T-helper 9 cell (primary cell): Measurements from ENCODE around the gene IRF2.

Experiments used
- DNase-seq: peaks from one replicate; pipeline ENCODE4 v3.0.0-alpha.2; 2020

The IRF2 gene

GRCh38 chr4:184450045-184450444 lies 24.3 kb downstream of the IRF2 start:
- no peak for DNase-seq

- DNase-seq = no peak
Measured at GRCh38 chr4:184448821-184449220, 25.5 kb downstream of the IRF2 start.

DNA sequence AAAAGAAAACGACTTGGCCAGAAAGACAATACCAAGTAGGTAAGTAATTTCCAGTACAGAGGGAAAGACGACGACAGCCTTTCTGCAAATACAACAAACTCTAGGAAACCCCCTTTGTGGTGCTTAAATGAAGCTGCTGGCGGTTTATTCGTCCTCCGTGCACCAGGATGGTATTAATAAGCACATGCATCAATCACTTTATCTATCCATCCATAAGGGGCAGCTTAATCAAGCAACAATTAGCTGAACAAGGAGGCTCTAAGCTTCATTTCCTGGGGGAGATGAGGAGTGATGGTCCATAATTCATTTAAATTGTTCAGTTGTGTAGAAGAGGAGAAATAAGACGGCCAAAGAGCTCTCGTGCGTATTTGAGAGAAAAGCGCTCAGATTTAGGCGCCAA lies 26.2 kb downstream of the IRF2 start:
- no peak for DNase-seq

DNA sequence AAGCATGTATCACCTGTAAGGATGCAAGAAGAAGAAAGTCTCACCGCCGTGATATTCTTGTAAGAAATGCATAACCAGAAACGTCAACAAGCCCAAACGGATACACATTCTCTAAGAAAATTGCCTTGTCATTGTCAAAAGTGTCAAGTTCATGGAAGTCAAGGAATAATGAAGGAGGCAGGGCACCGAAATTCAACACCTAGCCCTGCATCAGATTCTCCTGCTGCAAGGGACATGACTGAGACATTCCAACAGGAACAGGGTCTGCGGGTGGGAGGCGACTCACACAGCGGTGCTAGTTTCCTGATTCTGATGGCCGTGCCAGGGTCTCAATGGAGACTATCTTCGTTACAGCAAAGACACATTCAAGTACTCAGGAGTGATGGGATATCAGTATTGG lies 26.7 kb downstream of the IRF2 start:
- DNase-seq = no peak

DNA sequence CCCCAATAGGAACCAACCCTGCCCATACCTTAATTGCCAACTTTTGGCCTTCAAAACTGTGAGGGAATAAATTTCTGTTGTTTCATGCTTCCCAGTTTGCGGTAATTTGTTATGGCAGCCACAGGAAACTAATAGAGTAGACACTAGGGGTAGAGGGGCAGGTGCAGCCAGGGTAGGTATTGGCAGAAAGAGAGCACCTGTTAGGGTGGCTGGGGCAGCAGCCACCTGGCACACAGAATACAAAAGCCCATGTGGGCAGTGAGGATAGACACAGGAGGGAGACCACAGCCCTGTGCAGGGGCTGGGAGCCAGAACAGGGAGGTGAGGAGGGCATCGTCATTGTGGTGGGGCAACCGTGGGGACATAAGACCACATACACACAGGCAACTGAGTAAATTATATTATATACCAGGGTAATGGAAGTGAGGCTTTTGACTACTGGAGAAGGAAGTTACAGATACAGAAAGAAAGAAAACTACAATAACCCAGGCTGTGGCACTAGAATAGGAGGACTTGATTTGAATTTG lies 28.2 kb downstream of the IRF2 start:
- no peak for DNase-seq

DNA sequence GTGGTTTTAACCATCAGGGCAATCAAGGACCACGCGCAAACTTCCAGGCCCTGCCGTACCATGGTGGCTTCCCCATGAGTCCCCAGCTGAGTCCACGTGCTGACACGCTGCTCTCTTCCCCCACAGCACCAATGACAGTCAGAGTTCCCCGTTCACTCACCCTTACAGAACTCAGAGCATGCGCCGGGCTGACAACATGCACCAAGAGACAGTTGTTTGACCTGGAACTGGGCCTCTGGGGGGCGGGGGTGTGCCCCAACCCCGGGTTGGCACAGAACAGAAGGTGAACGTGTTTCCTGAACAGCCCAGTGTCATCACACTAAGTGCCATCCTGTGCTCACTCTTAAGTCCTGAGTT lies 29.4 kb downstream of the IRF2 start:
- DNase-seq = no peak

- no peak for DNase-seq
Measured at GRCh38 chr4:184444215-184444952, 30.0 kb downstream of the IRF2 start.

DNA sequence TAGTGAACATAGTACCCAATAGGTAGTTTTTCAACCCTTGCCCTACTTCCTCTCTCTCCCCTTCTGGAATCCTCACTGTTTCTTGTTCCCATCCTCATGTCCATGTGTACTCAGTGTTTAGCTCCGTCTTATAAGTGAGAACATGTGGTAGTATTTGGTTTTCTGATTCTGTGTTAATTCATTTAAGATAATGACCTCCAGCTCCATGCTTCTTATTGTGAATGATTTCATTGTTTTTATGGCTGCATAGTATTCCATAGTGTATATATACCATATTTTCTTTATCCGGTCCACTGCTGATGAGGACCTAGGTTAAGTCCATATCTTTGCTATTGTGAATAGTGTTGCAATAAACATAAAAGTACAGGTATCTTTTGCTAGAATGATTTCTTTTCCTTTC lies 31.0 kb downstream of the IRF2 start:
- DNase-seq = no peak

DNA sequence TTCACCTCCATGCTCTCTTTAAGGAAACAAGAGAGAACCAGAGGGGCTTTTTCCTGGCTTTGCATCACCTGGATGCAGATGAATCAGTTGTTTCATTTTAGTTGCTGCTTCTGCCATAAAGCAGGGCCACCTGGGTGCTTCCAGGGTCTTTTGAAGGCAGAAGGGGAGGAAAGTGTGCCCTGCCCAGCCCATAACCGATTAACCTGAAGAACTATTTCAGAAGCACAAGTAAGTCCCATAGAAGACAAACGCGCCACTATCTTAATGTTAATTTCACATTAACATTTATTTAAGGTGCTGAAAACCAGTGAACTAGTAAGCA lies 32.1 kb downstream of the IRF2 start:
- DNase-seq = no peak

- no peak for DNase-seq
Measured at GRCh38 chr4:184441461-184442313, 32.7 kb downstream of the IRF2 start.

DNA sequence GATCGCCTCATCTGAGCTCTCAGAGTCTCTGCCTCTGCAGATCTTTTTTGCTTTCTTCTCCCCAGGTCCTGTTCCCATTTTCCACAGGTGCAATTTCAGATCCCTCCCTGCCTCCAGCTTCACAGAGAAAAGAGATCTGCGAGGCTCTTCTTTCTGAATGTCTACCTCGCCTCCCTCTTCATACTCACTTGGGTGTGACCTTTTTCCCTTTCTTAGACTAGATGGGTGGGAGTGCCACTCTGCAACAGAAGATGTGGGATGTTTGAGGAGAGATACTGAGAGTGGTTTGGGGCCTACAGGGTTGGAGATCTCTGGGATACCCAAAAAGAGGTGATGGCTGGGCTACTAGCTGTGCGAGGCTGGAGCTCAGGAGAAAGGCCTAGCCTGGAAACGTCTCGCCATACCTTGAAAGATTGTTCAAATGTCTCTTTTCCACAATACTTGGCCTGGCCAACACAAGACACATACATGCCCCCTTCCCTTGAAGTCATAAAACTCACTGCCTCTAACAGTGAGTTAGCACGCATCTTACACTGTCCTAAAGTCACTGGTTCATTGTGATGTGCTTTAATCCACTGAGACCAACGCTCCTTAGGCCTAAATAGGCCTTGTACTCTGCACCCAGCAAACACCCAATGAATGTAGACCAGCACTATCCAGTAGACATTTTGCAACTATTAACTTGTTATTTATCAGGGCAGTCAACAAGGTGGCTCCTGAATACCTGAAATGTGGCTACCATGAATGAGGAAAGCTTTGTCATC lies 33.6 kb downstream of the IRF2 start:
- DNase-seq = no peak

- DNase-seq = no peak
Measured at GRCh38 chr4:184439856-184440594, 34.3 kb downstream of the IRF2 start.

- DNase-seq = no peak
Measured at GRCh38 chr4:184439386-184439785, 35.0 kb downstream of the IRF2 start.

DNA sequence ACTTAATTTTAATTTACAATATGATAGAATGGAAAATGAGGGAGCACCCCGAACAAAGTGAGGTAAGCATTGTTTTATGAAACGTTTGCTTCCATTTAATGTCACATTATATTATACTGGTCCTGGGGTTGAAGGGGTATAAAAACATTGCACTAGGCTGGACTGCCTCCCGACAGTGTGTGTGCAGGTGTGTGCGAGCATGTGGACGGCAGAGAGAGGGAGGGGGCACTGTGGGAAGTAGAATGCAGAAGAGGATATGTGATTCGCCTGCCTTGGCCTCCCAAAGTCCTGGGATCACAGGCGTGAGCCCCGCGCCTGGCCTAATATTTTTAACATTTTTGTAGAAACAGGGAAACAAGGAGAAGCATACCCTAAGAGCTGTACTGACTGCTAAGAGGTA lies 36.0 kb downstream of the IRF2 start:
- DNase-seq = no peak

DNA sequence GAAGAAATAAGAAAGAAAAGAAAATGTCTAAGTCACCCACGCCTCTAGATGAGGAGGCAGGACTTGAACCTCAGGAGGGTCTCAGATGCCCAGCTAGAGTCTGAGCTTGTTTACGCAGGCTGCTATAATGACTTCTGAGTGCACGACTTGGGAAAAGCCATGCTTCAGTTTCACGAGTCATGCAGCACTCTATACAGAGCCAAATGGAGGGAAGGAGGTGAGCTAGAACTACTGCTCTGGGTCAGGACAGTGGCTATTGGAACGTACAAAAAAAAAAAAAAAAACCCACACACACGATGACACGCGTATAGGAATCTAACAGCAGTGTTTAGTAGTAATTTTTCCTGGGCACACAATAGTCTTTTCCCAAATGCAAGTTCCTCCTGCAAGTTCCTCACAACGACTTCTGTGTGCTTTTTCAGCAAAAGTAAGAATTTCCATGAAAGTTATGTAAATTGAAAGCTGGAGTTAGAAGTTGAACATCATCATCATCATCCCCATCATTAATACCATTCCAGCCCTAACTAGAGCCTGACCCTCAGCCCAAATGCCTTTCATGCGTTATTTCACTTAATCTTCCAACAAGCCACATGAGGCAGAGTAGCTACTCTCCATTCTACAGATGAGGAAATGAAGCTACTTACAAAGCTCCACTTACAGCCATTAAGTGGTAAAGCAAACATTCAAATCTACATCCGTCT lies 36.6 kb downstream of the IRF2 start:
- DNase-seq = no peak

- no peak for DNase-seq
Measured at GRCh38 chr4:184434501-184435066, 39.8 kb downstream of the IRF2 start.

DNA sequence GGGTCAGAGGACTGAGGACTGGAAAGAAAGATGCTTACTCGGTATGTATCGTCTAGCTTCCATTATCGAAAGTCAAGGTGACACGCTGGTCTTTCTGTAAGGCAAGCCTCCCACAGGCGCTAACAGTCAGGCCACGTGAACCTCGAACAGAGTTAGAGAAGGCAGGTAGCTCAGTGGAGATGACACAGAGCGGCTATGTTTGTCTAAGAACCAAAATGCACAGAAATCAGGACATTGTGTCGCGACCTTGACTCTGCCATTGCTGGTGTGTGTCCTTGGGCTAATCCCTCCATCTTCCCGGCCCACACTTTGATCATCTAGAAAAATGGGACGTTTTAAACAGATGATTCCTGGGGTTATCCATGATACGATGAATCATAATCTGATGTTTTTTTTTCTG lies 40.3 kb downstream of the IRF2 start:
- no peak for DNase-seq

DNA sequence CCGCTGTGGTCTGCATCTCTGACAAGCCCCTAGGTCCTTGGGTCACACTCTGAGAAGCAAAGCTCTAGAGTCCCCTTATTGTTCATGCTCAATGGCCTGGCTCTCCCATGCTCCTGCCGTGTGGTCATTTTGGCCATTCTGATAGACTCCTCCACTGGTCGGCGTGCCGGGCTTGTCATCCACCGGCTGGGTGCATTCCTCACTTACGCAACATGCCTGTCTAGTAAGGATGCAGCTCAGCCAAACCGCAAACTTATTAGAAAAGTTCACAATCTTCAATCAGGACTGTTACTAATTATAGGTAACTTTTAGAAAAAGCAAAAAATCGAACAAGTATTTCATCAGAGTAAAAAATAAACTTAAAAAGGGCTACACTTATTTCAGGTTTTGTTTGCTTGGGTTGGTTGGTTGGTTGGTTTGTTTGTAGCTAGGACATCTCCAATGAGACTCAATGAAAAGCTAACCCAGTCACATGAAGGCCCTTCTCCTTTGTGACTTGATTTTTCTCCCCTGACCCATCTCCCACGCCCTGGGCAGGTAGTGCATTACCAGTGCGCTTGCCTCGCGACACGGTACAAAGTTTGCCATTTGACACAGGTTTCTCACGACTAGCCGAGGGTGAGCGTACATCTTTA lies 41.0 kb downstream of the IRF2 start:
- no peak for DNase-seq

GRCh38 chr4:184432127-184432922 lies 42.0 kb downstream of the IRF2 start:
- no peak for DNase-seq

- DNase-seq = no peak
Measured at GRCh38 chr4:184430163-184430562, 44.2 kb downstream of the IRF2 start.
